Adipose tissue (tissue), 3 donors: ENCODE results near the gene RASSF5. TPM values are rescaled to one million over a fixed set of nuclear protein-coding genes. Genes with fewer than 3 reads are reported as not detected.

Source experiments
- H3K27ac ChIP-seq: one replicate; pipeline ENCODE4 v1.5.1; 2013; ENCODE audit warnings: low read depth, low read length
- WGBS, 3 donors: extraction: QIAGEN DNeasy Blood & Tissue Kit; methylation state at CpG; one replicate each; pipeline ENCODE4 v1.1.7; 2013; 5-methylcytosine and 5-hydroxymethylcytosine counted together
- polyA plus RNA-seq, 3 donors: library from polyadenylated mRNA; stranded (reverse); fragments of 200-250 nt; gene quantifications; one replicate each; pipeline ENCODE4 v1.2.3, GENCODE V29; 2013
- donor health status: healthy with polysubstance abuse.
- donor health status: Bipolar disorder and iron deficiency.
- donor health status: healthy.

The RASSF5 gene
- polyA plus RNA-seq, 3 donors = 6.1 to 7.4 (median 6.9) TPM

DNA sequence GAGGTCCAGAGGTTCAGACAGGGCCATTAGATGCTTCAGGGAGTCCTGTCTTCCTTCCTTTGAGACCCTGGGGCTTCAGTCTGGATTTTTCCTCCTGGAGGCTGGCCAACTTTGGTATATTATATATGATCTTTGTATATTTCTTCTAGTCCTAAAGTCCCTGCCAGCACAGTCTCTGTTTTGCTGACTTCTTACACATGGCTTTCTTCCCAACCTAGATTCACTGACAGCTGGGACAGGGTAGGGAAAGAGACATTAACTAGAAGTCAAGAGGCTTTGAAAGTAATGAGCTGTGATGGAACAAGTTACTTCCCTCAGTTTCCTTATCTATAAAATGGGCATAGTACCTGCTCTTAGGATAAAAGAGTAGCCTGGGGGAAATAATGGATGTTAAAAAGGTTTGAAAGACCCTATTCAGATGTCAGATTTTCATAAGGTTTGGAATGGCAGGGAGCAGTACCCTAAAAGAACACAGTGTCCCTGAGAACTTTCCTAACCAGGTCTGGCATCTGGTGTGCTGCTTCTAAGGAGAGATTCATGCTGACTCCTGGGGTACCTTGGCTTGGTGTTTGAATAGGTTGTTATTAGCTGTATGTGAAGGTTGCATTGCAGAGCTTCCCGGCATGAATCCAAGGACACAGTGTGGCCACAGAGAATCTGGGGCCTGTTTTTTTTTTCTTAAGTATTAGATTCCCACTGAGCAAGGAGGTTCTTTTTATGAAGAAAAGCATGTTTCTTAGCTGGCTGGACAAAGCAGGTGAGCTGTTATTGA lies 47.6 kb downstream of the RASSF5 start:
- H3K27ac ChIP-seq = no peak overlapping the region
- 56 to 92% (median 91%) methylated on average over 1 of the region's 1 CpG for whole genome bisulfite sequencing, 3 donors

DNA sequence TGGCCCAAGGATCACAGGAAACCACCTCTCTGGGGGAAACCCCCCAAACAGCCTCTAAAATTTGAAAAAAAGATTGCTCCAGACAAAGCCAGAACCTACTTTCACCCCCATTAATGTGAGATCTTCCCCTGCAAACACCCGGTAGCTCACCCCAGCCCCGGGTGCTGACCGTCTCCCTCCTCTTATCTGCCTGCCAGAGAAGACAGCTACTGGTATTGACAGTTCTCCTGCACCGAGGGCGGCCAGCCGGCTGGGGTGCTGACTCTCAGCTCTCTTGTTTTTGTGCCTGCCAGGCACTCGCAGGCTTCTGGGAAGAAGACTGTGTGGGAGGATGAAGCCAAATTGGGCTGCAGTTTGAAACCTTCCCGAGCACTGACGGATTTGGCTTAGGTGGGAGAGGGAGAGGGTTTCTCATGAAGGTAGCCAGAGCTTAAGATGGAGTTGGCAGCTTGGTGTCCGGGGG lies 48.2 kb downstream of the RASSF5 start:
- H3K27ac ChIP-seq = no peak overlapping the region
- WGBS, 3 donors = 55 to 60% (median 59%) methylated on average over 10 of the region's 10 CpGs

DNA sequence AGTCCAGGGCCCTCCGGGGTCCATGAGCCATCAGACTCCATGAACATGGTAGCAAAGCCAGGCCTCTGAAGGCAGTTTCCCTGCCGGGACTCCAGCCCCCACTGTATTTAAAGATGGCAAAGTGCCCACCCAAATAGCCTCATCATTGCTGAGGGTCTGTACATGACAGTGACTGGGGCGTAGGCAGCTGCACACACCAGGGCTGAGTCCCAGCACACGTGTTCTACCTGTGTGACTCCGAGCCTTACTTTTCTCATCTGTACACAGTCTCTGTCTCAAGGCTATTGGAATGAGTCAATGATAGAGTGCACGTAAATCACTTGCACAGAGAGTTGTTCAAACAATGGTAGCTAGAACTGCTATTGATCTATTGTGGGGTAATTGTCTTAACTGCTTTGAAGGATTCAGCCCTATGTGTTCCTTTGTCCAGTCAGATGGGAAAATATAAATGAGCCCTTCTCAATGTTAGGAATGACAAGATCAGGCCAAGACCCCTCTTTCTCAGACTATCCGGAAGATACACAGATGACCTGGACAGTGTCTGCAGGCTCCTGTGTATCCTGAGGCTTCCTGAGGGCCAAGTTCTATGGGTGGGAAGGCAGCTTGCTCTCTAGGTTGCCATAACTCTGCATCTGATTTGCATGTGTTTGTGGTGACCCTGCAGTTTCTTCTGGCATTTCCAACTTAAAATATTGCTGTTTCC lies 48.9 kb downstream of the RASSF5 start:
- WGBS, 3 donors = 64 to 83% (median 79%) methylated on average over 7 of the region's 7 CpGs
- no peak overlapping the region for H3K27ac ChIP-seq

DNA sequence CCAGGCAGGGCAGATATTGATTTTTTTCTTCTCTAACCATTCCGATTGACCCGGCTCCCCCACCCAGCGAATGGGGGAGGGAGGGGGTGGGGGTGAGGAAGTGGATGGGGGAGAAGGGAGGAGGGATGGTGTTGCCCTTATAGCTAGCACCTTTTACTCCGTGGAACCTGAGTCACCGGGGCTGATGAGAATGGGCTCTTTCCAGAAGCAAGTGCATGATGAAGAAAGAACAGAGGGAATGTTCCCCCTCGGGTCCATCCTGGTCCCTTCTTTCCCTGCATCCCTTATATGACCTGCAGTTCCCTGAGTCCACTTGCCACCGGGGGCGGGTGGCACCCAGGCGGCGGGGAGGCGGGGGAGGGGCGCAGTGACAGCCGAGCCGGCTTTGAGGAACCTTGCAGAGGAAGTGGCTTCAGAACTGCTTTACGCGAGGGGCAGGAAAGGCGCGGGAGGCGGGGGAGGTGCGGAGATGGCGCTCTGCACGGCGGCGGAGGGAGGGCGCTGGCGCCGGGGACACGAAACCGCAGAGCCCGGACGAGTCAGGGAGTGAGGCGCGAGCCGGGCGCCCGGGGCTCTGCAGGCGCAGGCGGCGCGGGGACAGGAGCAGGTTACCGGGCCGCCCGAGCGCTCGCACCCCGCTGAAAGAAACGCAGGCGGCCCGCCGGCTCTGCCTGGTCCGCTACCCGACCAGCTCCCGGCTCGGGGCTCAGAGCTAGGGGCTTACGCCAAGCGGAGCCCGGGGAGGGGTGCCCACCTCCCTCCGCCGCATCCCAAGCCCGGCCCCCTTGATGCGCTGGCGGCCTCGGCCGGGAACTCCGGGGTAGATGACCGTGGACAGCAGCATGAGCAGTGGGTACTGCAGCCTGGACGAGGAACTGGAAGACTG lies 49.7 kb downstream of the RASSF5 start:
- H3K27ac ChIP-seq = no peak overlapping the region
- 2 to 3% (median 2%) methylated on average over 56 to 67 of the region's 67 CpGs for WGBS, 3 donors

DNA sequence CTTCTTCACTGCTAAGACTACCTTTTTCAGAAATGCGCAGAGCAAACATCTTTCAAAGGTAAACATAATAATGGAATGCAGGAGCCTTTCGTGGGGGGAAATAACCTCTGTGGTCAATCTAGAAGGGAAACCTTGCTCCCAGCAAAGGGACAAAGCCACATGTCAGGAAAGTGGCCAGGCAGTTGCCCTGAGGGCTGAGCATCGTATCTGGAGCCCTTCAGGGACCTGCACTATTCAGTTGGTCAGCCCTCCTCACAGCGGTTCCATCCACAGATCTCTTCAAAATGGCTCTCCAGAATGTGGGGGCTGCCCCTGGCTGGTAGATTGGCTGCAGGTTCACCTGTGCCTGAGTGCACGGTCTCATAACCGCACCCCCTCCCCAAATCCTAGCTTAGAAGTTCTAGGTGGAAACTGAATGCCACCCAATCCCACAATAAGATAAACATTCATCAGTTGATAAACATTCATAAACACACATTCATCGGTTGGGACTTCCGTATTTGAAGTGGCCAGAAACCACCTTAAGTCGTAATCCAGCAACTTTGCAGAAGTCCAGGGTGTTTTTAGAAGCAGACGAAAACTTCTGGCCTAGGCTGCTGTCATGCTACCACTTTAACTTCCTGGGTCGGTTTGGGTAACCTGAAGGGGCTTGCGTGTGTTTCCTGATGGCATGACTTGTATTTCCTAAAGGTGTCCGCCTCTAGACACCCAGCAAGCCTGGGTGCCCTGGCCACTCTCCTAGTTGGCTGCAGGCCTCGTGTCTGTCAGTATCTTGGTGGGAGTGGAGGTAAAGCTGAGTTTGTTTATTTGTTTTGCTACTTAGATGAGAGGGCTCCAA lies 50.5 kb downstream of the RASSF5 start:
- 47 to 59% (median 50%) methylated on average over 14 of the region's 14 CpGs for WGBS, 3 donors

DNA sequence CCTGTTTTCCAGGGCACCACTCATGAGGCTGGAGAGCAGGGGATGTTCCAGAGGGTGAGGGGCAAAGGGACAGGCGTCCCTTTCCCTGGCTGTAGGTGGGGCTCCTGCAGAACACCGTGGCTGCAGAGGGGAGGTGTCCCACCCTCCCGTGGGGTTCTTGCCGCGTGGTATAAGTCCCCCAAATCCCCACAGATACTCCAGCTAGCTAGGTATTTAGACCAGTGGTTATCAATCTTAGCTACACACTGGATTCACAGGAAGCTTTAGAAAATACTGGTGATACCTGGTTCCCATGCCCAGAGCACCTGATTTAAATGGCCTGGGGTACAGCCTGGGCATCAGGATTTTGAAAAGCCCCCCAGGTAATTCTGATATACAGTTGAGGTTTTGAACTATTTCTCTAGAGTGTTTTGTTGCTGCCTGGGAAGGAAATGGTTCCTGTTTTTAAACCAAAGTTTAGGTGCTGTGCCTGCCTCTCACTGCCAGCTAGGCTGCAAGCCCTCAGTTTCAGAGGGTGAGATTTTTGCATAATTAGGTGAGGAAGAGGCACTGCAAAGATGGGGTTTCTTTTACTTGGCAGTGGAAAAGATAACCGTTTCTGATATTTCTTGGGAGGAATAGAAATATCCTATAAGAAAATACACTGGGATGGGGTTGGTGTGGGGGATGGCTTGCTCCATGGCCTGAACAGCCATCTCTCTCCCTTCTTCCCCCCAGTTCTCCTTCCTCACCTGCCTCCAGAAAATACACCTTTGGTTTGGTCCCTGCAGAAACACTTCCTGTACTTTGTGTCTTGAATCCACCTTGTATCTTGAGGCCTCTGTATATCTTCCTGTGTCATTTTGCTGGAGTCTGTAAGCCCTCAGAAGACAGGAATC lies 51.7 kb downstream of the RASSF5 start:
- 56 to 69% (median 67%) methylated on average over 6 of the region's 6 CpGs for WGBS, 3 donors

More for the DNA sequence above, 50.5 kb downstream of the RASSF5 start:
- no peak overlapping the region for H3K27ac ChIP-seq

DNA sequence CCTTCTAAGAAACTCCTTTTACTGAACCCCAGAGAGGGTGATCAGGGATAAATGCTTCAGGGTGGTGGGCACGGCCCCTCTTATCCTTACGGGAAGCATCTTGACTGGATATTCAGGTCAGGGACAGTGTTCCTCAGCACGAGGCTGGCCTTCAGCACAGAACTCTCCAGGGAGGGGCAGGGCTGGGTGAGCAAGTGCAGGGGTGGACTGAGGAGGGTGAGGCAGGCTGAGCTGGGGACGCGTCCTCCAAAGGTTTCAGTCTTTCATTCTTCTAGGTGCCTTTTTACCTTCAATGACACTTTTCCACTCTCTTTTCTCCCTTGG lies 52.3 kb downstream of the RASSF5 start:
- no peak overlapping the region for H3K27ac ChIP-seq
- 49 to 76% (median 74%) methylated on average over 5 of the region's 5 CpGs for WGBS, 3 donors

More for the DNA sequence above, 51.7 kb downstream of the RASSF5 start:
- H3K27ac ChIP-seq = no peak overlapping the region

DNA sequence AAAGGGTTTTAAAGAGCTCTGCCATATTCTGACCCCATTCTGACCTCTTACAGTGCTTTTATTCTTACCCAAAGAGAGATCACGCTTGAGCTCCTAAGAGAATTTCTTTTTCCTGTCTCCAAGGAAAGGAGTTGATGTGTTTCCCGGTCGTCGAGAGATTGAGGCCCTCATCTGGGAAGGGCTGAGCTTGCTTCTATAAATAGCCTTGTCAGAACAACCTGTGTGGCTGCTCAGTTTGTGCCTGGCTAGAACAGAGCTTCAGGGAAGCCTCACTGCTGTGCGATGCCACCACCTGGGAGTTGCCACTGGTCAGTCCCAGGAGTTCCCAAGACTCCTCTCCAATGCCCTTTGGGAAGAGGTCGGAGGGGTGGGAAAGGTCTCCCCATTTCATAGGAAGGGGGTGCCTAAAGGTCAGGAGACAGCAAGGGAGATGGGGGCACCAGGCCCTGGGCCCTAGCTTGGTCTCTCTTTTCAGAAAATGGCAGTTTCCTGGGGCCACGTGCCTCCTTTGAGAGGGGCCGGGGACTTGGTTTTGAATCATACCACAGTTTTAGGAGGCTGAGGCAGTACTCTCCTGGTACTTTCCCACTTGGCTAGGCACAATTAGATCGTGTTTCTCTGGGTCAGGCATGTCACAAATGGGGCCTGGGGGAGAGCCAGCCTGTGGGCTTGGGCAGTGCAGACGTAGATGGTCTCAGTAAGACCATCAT lies 52.8 kb downstream of the RASSF5 start:
- H3K27ac ChIP-seq = no peak overlapping the region

DNA sequence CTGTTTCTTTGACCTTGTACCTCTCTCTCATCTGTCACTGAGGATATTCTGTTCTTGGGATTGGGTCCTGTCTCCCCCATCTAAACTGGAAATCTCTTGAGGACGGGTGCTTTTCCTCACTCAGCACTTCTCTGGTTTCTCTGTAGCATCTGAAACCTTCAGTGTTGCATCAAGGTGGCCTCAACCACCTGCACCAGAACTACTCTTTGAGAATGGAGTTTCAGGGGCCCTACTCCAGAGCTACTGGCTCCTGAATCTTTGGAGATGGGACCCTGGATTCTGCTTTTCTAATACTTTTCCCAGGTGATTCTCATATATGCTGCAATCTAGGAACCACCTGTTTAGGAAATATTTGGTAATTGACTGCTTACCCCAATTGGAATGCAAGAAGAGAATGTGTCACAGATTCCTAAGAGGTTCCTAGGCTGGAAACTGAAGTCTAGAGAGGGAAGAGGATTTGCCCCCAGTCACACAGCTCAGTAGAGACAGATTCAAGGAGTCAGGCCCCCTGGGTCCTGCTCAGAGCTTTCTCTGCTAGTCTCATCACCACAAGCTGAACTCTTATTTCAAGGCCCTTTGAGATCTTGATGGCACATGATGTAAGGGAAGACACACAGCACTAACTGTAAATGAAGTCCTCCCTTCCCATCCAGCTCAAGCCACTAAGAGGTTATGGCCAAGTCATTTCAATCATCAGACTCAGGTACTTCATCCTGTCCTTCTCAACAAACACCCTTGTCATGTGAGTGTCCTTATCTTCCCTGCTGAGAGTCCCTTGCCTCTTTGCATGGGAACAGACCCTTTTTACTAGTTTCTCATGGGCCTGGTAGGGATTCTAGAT lies 56.3 kb downstream of the RASSF5 start:
- WGBS, 3 donors = 55 to 86% (median 61%) methylated on average over 1 of the region's 1 CpG
- no peak overlapping the region for H3K27ac ChIP-seq

More for the DNA sequence above, 52.8 kb downstream of the RASSF5 start:
- WGBS, 3 donors = 51 to 73% (median 66%) methylated on average over 10 of the region's 10 CpGs

DNA sequence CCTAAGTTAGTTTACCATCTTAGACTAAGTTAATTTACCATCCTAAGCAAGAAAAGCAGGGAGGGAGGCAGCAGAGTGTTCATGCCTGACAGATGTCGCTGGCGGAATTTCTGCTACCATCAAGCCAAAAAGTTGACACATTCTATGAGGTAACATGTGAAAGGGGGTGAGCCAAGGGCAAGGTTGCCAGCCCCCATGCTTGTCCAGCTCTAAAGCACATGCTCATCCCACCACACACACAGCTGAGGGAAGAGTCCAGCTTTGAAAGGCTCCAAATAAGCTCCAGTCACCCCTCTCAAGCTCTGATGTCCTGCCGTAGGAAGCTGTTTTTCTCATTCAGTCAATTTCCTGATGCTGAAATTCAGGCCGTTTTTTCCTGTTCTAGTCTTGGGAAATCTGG lies 58.7 kb downstream of the RASSF5 start:
- H3K27ac ChIP-seq = no peak overlapping the region
- WGBS, 3 donors = 46 to 89% (median 49%) methylated on average over 4 of the region's 4 CpGs

DNA sequence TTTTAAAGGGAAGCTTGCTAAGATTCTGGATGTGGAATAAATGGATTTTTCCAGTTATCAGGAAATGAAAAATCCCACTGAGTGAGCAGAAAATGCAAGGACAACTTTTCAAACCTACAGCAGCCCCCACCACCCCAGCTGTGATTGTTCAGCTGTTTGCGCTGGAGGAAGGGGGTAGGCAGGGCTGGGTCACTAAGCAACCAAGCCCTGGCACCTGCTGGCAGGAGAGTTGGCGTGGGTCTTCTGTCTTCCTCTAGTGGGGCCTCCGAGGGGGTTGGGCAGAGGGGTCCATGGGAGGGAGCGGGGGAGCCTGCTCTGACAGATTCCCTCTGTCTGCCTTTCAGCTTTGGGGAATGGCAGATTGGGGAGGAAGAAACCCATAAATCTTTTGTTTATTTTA lies 59.7 kb downstream of the RASSF5 start:
- WGBS, 3 donors = 73 to 90% (median 88%) methylated on average over 4 of the region's 4 CpGs
- H3K27ac ChIP-seq = no peak overlapping the region

DNA sequence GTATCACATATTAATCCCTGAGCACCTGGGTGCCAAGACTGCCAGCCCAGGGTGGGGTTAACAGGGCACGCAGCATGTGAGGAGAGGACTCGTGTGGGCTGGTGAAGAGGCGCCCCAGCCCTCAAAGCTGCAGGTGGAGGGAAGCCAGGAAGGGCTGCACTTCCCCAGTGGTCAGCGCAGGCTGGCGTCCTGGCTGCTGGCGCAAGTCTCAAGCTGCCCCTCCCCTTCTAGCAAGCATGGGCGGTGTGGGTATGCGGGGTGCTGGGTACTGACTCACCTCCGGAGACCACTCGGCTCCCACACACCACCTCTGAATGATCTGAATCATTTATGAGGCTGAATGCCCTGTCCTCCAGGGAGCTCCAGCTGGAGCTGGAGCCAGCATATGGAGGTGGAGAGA lies 60.9 kb downstream of the RASSF5 start:
- no peak overlapping the region for H3K27ac ChIP-seq
- WGBS, 3 donors = 68 to 88% (median 76%) methylated on average over 7 to 10 of the region's 10 CpGs

DNA sequence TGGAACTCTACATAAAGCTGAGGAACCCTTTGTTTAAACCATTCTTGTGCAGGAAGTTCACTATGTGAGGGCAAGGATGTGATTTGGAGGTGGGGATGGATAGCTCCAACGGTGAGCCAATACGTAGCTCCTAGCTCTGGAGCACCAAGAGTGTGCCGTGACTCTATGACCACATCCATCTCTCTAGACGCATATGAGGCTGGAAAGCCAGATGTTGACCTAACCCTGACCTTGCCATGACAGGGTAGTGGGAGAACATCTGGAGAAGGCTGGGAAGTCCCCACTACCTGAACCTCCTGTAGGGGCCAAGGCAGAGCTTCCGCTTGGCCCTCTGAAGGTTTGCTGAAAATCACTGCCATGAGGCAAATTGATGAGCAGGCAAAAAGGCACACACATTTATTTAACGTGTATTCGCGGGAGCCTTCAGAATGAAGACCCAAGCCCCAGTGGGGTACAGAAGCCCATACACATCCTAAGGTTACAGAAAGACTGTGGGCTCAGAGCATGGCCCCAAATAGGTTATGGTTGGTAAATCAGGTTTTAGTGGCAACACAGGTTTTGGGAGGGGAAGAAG lies 61.5 kb downstream of the RASSF5 start:
- no peak overlapping the region for H3K27ac ChIP-seq
- WGBS, 3 donors = 79 to 93% (median 93%) methylated on average over 8 of the region's 8 CpGs

DNA sequence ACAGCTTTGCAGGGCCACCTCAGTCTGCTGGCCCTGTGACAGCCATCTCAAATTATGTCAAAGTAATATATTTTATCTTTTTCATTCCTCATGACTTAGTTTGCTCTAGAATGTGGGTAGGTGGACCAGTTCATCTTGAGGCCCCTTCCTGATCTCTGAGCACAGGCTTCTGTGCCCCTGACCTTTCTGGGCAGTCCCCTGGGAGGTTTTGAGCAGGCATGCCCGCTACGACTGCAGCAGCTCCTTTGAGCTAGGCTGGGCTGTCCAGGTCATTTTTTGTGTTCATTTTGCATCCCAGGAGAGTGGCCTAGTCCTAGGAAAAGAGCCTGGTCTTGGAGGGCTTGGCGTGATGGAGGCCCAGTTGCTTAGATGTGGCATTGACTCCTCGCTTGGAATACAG lies 62.2 kb downstream of the RASSF5 start:
- 85 to 95% (median 88%) methylated on average over 4 of the region's 4 CpGs for WGBS, 3 donors
- H3K27ac ChIP-seq = no peak overlapping the region

DNA sequence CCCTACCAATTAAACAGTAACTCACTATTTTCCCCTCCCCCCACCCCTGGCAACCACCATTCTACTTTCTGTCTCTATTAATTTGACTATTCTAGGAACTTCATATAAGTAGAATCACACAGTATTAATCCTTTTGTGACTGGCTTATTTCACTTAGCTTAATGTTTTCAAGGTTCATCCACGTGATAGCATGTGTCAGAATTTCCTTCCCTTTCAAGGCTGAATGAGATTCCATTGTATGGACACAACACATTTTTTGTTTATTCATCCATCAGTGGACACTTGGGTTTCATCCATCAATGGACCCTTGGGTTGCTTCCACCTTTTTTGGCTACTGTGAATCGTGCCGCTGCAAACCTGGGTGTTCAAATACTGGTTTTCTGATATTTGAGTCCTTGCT lies 63.2 kb downstream of the RASSF5 start:
- WGBS, 3 donors = 82 to 89% (median 84%) methylated on average over 3 of the region's 3 CpGs
- no peak overlapping the region for H3K27ac ChIP-seq
